ENCODE results near the gene KRT35.
A peak's percentile ranks its signal among the peaks of the same experiment; 100 is the strongest.

The KRT35 gene

DNA sequence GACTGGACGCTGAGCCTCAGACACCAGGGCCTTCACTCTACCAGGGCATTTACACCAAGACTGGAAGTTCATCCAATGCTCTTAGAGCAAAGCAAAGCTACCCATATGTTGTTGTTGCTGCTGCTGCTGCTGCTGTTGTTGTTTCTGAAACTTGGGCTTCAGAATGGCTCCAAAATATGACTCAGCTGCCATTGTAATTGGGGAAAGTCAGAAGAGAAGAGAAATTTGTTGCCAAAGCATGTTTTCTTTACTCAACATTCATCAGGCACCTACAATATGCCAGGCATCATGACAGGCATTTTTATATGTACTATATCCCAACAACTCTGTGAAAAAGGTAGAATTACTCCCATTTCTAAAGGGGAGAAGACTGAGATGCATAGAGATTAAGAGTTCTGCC lies 25.7 kb downstream of the KRT35 start:
- DNase-seq (ENCODE audit: low read depth), result peak; percentile 49
- H3K4me3 ChIP-seq (ENCODE audit: low read length), result no peak overlapping the region
- TF ChIP-seq, protein P1, sequence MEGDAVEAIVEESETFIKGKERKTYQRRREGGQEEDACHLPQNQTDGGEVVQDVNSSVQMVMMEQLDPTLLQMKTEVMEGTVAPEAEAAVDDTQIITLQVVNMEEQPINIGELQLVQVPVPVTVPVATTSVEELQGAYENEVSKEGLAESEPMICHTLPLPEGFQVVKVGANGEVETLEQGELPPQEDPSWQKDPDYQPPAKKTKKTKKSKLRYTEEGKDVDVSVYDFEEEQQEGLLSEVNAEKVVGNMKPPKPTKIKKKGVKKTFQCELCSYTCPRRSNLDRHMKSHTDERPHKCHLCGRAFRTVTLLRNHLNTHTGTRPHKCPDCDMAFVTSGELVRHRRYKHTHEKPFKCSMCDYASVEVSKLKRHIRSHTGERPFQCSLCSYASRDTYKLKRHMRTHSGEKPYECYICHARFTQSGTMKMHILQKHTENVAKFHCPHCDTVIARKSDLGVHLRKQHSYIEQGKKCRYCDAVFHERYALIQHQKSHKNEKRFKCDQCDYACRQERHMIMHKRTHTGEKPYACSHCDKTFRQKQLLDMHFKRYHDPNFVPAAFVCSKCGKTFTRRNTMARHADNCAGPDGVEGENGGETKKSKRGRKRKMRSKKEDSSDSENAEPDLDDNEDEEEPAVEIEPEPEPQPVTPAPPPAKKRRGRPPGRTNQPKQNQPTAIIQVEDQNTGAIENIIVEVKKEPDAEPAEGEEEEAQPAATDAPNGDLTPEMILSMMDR (conservative IDR thresholded peaks at IDR 0.05; ENCODE audit: low read length), result no peak

DNA sequence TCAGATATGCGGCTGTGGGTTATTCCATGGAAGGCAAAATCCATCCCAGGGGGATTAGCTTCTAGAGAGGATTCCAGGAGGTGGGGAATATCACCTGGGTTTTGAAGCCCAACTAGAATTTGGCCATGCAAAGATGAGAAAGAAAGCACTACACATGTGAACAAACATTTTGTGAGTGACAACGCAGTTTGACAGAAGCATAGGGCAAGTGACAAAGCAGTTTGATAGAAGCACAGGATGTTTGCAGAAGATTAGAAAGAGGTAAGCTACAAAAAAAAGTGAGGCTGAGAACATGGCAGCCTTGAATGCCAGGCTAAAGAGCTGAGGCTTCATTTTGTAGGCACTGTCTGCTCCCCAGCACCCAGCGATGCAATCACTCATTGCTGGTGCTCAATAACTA lies 27.9 kb downstream of the KRT35 start:
- TF ChIP-seq, protein P1 (conservative IDR thresholded peaks at IDR 0.05; ENCODE audit: low read length), result no peak
- no peak for DNase-seq (ENCODE audit: low read depth)
- H3K4me3 ChIP-seq (ENCODE audit: low read length), result no peak overlapping the region

DNA sequence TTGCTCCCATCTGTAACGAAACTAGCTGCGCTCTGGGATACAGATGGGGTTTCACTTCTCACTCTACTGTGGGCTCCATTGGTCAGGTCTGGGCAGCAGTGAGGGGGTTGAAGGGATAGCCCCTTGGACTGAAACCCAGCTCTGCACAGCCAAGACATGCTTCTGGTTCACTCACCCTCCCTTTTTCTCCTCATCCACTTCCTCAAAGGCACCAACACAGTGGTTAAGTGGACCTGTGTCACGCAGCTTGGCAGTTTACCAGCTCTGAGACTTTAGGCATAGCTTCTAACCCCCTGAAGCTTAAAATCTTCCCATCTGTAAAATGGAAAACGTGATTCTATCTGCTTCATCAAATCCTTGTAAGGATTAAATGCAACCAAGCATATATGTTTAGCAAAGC lies 28.7 kb downstream of the KRT35 start:
- no peak for DNase-seq (ENCODE audit: low read depth)
- H3K4me3 ChIP-seq (ENCODE audit: low read length), result no peak overlapping the region
- TF ChIP-seq, protein P1 (conservative IDR thresholded peaks at IDR 0.05; ENCODE audit: low read length), result no peak

DNA sequence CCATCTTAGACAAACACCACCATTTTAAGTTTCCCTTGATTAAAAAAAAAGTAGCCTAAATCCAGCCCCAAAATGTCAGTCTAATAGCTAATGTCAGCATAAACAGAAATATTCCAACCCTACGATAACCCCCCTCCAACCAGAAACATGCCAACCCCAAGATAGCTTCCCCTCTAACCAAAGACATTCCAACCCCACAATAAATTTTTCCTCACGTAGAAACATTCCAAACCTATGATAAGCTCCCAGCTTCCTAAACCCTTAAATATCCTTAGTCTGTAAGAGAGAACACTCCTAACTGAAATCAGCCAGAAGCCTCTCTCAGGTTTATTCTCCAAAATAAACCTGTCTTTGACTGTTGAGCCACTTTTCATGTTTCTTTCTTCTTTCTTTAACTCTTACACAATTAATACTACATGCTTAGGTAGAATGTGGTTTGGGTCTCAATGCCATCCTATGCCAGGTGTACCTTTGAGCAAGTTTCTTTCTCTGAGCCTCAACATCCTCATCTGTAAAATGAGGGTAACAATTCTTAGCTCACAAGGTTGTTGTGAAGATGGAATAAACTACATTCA lies 29.7 kb downstream of the KRT35 start:
- TF ChIP-seq, protein P1 (conservative IDR thresholded peaks at IDR 0.05; ENCODE audit: low read length), result no peak
- peak; percentile 77 for DNase-seq (ENCODE audit: low read depth)
- H3K4me3 ChIP-seq (ENCODE audit: low read length), result no peak overlapping the region

DNA sequence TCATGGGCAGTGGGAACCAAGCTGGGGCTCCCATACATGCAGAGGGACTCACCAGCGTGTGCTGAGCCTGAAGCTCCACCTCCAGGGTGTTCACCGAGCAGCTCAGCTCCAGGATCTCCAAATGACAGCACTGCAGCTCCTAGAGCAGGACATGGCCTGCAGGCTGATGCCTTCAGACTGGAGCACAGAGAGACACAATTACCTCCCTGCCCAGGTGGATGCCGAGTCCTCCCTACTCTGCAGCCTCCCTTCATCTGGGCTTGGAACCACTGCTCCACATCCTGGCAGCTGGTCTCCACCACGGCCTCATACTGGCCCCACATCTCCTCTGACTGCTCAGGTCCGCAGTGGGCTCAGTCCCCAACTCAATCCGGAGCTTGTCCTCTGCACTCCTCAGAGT lies 31.9 kb downstream of the KRT35 start:
- TF ChIP-seq, protein P1 (conservative IDR thresholded peaks at IDR 0.05; ENCODE audit: low read length), result no peak
- no peak overlapping the region for H3K4me3 ChIP-seq (ENCODE audit: low read length)
- DNase-seq (ENCODE audit: low read depth), result no peak

DNA sequence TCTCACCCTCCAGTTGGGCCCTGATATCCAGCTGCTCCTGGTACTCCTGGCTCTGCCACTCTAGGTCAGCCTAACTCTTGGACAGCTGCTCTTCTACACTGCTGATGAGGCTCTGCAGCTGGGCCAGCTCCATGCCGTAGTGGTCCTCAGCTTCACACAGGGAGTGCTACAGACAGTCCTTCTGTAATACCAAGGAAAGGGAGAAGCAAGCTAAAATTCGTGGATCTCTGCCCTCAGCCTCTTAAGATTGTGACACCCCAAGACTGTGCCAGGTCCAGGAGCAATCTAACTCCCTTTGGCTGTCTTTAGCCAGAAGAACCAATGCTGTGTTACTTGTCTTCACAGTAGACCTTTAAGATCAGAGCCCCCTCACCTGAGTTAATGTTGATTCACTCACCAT lies 32.4 kb downstream of the KRT35 start:
- TF ChIP-seq, protein P1 (conservative IDR thresholded peaks at IDR 0.05; ENCODE audit: low read length), result no peak
- DNase-seq (ENCODE audit: low read depth), result no peak
- H3K4me3 ChIP-seq (ENCODE audit: low read length), result no peak overlapping the region

DNA sequence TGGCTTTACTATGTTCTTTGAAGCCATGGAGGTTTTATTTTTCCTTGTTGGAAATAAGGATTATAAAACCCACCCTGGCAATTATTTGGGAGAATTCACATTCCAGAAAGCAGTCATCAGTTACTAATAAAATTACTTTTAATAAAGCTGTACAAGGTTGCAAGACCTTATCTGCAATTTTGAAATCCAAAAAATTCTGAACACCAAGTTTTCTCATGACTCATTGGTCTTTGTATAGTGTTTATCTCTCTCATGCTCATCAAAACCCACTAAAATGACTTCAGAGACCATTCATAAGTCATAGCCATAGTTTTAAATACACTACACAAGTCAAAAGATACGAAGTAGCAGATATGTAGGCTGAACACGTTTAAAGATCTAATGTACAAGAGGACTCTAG lies 34.1 kb downstream of the KRT35 start:
- H3K4me3 ChIP-seq (ENCODE audit: low read length), result no peak overlapping the region
- peak; percentile 46 for DNase-seq (ENCODE audit: low read depth)
- TF ChIP-seq, protein P1 (conservative IDR thresholded peaks at IDR 0.05; ENCODE audit: low read length), result no peak
